ENCODE data around the gene RPS6KC1.

Gene RPS6KC1

GRCh38 chr1:213221209-213221608, 170.2 kb downstream of the RPS6KC1 start:
- no peak for DNase-seq (ENCODE audit: low read depth in 2 of 2)

GRCh38 chr1:213227458-213227857, 176.4 kb downstream of the RPS6KC1 start:
- DNase-seq (ENCODE audit: low read depth in 2 of 2), result no peak

GRCh38 chr1:213231795-213232231, 180.8 kb downstream of the RPS6KC1 start:
- DNase-seq (ENCODE audit: low read depth in 2 of 2), result no peak

GRCh38 chr1:213242883-213243282, 191.8 kb downstream of the RPS6KC1 start:
- DNase-seq (ENCODE audit: low read depth in 2 of 2), result no peak

GRCh38 chr1:213244664-213245091, 193.6 kb downstream of the RPS6KC1 start:
- DNase-seq (ENCODE audit: low read depth in 2 of 2), result no peak

- DNase-seq (ENCODE audit: low read depth in 2 of 2), result no peak
These were observed 194.3 kb downstream of the RPS6KC1 start for GRCh38 chr1:213245260-213245910.

GRCh38 chr1:213247038-213247437, 196.0 kb downstream of the RPS6KC1 start:
- no peak for DNase-seq (ENCODE audit: low read depth in 2 of 2)

- DNase-seq (ENCODE audit: low read depth in 2 of 2), result no peak
These were observed 198.4 kb downstream of the RPS6KC1 start for GRCh38 chr1:213249395-213249794.

GRCh38 chr1:213250041-213250440, 199.0 kb downstream of the RPS6KC1 start:
- no peak for DNase-seq (ENCODE audit: low read depth in 2 of 2)

GRCh38 chr1:213250446-213250845, 199.4 kb downstream of the RPS6KC1 start:
- DNase-seq (ENCODE audit: low read depth in 2 of 2), result no peak

GRCh38 chr1:213251972-213252371, 200.9 kb downstream of the RPS6KC1 start:
- DNase-seq (ENCODE audit: low read depth in 2 of 2), result no peak

- DNase-seq (ENCODE audit: low read depth in 2 of 2), result no peak
These were observed 205.5 kb downstream of the RPS6KC1 start for GRCh38 chr1:213256438-213257087.

GRCh38 chr1:213260311-213261075, 209.5 kb downstream of the RPS6KC1 start:
- DNase-seq (ENCODE audit: low read depth in 2 of 2), result no peak

- no peak for DNase-seq (ENCODE audit: low read depth in 2 of 2)
These were observed 213.5 kb downstream of the RPS6KC1 start for GRCh38 chr1:213264531-213264930.

- DNase-seq (ENCODE audit: low read depth in 2 of 2), result no peak
These were observed 216.1 kb downstream of the RPS6KC1 start for GRCh38 chr1:213266983-213267772.

GRCh38 chr1:213268221-213268620, 217.2 kb downstream of the RPS6KC1 start:
- DNase-seq (ENCODE audit: low read depth in 2 of 2), result no peak

GRCh38 chr1:213269829-213270228, 218.8 kb downstream of the RPS6KC1 start:
- DNase-seq (ENCODE audit: low read depth in 2 of 2), result no peak

GRCh38 chr1:213273546-213273945, 222.5 kb downstream of the RPS6KC1 start:
- DNase-seq (ENCODE audit: low read depth in 2 of 2), result no peak

GRCh38 chr1:213274140-213274539, 223.1 kb downstream of the RPS6KC1 start:
- no peak for DNase-seq (ENCODE audit: low read depth in 2 of 2)

- no peak for DNase-seq (ENCODE audit: low read depth in 2 of 2)
These were observed 224.3 kb downstream of the RPS6KC1 start for GRCh38 chr1:213275293-213275692.

GRCh38 chr1:213276236-213276635, 225.2 kb downstream of the RPS6KC1 start:
- DNase-seq (ENCODE audit: low read depth in 2 of 2), result no peak

GRCh38 chr1:213277036-213277435, 226.0 kb downstream of the RPS6KC1 start:
- no peak for DNase-seq (ENCODE audit: low read depth in 2 of 2)

Measured in stimulated activated CD8-positive, alpha-beta memory T cell treated with anti-CD3 and anti-CD28 coated beads, Interleukin-2, amount 100 ng/mL, for 1 hour (primary cell).